Cardiac fibroblast (primary cell): ENCODE data around the gene EXD3.
"Not testable (repeated sequence)": the region's sequence is repeated elsewhere in the genome, so short reads cannot be mapped to it uniquely, and the experiment has no call there.

ENCODE experiments used
- DNase-seq, 2 donors: peaks; one replicate each; pipeline versions ENCODE4 v3.0.0 to v3.0.0-alpha.2; 2010; ENCODE audit warnings: low read depth in 2 of 2
- H3K4me3 ChIP-seq, 2 donors: replicated peaks in 1 of 2; 1 replicate in 1 of 2; 2 replicates in 1 of 2; pipeline ENCODE4 v1.5.1; 2011; ENCODE audit warnings: low read depth in 2 of 2, low read length in 2 of 2, mild to moderate bottlenecking in 2 of 2, moderate library complexity in 1 of 2
- TF ChIP-seq, protein P1 (sequence below): IDR thresholded peaks from one replicate; pipeline ENCODE4 v1.5.1; 2011; ENCODE audit warnings: low read depth, mild to moderate bottlenecking, low read length, inconsistent platforms

EXD3 gene

DNA sequence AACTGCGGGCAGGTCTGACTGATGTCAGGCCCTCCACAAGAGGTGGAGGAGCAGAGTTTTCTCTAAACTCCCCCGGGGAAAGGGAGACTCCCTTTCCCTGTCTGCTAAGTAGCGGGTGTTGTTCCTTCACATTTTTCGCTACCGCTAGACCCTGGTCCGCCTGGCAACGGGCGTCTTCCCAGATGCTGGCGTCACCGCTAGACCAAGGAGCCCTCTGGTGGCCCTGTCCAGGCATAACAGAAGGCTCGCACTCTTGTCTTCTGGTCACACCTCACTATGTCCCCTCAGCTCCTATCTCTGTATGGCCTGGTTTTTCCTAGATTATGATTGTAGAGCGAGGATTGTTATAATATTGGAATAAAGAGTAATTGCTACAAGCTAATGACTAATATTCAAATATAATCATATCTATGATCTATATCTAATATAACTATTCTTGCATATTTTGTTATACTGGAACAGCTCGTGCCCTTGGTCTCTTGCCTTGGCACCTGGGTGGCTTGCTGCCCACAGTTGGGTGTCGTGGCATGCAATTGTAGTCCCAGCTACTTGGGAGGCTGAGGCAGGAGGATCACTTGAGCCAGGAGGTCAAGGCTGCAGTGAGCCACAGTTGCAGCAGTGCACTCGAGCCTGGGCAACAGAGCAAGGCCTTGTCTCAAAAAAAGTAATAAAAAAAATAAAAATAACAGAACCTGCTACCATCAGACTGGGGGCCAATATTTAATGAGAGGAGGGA lies 160.6 kb downstream of the EXD3 start:
- TF ChIP-seq, protein P1, sequence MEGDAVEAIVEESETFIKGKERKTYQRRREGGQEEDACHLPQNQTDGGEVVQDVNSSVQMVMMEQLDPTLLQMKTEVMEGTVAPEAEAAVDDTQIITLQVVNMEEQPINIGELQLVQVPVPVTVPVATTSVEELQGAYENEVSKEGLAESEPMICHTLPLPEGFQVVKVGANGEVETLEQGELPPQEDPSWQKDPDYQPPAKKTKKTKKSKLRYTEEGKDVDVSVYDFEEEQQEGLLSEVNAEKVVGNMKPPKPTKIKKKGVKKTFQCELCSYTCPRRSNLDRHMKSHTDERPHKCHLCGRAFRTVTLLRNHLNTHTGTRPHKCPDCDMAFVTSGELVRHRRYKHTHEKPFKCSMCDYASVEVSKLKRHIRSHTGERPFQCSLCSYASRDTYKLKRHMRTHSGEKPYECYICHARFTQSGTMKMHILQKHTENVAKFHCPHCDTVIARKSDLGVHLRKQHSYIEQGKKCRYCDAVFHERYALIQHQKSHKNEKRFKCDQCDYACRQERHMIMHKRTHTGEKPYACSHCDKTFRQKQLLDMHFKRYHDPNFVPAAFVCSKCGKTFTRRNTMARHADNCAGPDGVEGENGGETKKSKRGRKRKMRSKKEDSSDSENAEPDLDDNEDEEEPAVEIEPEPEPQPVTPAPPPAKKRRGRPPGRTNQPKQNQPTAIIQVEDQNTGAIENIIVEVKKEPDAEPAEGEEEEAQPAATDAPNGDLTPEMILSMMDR, result peak; percentile 45
- H3K4me3 ChIP-seq, result not testable (repeated sequence)
- peak; percentile 52 to 58 for DNase-seq
